SK-MEL-5 (cell line): ENCODE data around the gene SUSD4. TPM values are rescaled to one million over a fixed set of nuclear protein-coding genes. Genes with fewer than 3 reads are reported as not detected.

Experiments used
- DNase-seq: peaks from one replicate; pipeline ENCODE4 v3.0.0-alpha.2; 2016; ENCODE audit warnings: low read depth, low spot score
- in situ Hi-C: cut with HindIII; loops from 2 replicates; pipeline ENCODE4 v1.10.0; 2016; ENCODE audit warnings: low sequenced_read_pairs, high pct_unique_total_duplicates, low pct_unique_long_range_greater_than_20kb
- total RNA-seq: library from RNA; depleted of rRNA; stranded (reverse); fragments of >200 nt; shearing (Covaris generic); gene quantifications from 2 replicates; pipeline ENCODE4 v1.2.3, GENCODE V29; 2014

SUSD4 gene
- total RNA-seq, 1 experiment from 2014 or later: not detected

- peak; percentile 9 for DNase-seq
- in situ Hi-C loops: no loop called here
Observed at GRCh38 chr1:223199094-223199647, 164.8 kb downstream of the SUSD4 start.

- DNase-seq: no peak
- in situ Hi-C loops: no loop called here
Observed at GRCh38 chr1:223198628-223198965, 165.4 kb downstream of the SUSD4 start.

- in situ Hi-C loops: no loop called here
- DNase-seq: no peak
Observed at GRCh38 chr1:223197923-223198627, 165.9 kb downstream of the SUSD4 start.

GRCh38 chr1:223189903-223190724, 173.9 kb downstream of the SUSD4 start:
- no peak for DNase-seq
- in situ Hi-C loops: no loop called here

GRCh38 chr1:223189525-223189902, 174.5 kb downstream of the SUSD4 start:
- DNase-seq: no peak
- in situ Hi-C loops: no loop called here

GRCh38 chr1:223188618-223189356, 175.2 kb downstream of the SUSD4 start:
- in situ Hi-C loops: no loop called here
- DNase-seq: no peak

GRCh38 chr1:223186800-223187199, 177.2 kb downstream of the SUSD4 start:
- in situ Hi-C loops: no loop called here
- DNase-seq: no peak

- in situ Hi-C loops: no loop called here
- DNase-seq: no peak
Observed at GRCh38 chr1:223183268-223183862, 180.6 kb downstream of the SUSD4 start.

GRCh38 chr1:223180731-223181321, 183.2 kb downstream of the SUSD4 start:
- in situ Hi-C loops: no loop called here
- DNase-seq: no peak

GRCh38 chr1:223179786-223180185, 184.2 kb downstream of the SUSD4 start:
- in situ Hi-C loops: no loop called here
- DNase-seq: no peak

GRCh38 chr1:223179280-223179679, 184.7 kb downstream of the SUSD4 start:
- no peak for DNase-seq
- in situ Hi-C loops: no loop called here

GRCh38 chr1:223177681-223178080, 186.3 kb downstream of the SUSD4 start:
- DNase-seq: no peak
- in situ Hi-C loops: no loop called here

- no peak for DNase-seq
- in situ Hi-C loops: no loop called here
Observed at GRCh38 chr1:223176437-223176836, 187.5 kb downstream of the SUSD4 start.

- DNase-seq: no peak
- in situ Hi-C loops: no loop called here
Observed at GRCh38 chr1:223175633-223176032, 188.3 kb downstream of the SUSD4 start.

GRCh38 chr1:223175032-223175431, 188.9 kb downstream of the SUSD4 start:
- peak; percentile 47 for DNase-seq
- in situ Hi-C loops: no loop called here
